AG04449 (cell line): ENCODE measurements around the gene FEM1C.
"Not testable (repeated sequence)": the region's sequence is repeated elsewhere in the genome, so short reads cannot be mapped to it uniquely, and the experiment has no call there.

Experiments
- CTCF ChIA-PET: fragments of 350-600 bp; formaldehyde crosslinking; extraction: SDS; loops from one replicate; lab custom pipeline; 2021; ENCODE audit warnings: antibody characterized with exemption; lab: Yijun Ruan, JAX
- POLR2A ChIA-PET: fragments of 400-600, 350-600 bp; formaldehyde crosslinking; extraction: SDS; loops from one replicate; lab custom pipeline; 2020; ENCODE audit warnings: antibody characterized with exemption, inconsistent platforms; lab: Yijun Ruan, JAX
- DNase-seq: peaks from one replicate; pipeline ENCODE4 v3.0.0-alpha.2; 2010; ENCODE audit warnings: low read depth, low spot score
- H3K4me3 ChIP-seq: 2 replicates; pipeline ENCODE4 v1.5.1; 2011; ENCODE audit warnings: low read depth, mild to moderate bottlenecking, control low read depth, low read length
- CTCF ChIP-seq: IDR thresholded peaks from one replicate; pipeline ENCODE4 v1.5.1; 2011; ENCODE audit warnings: mild to moderate bottlenecking, moderate library complexity, low read length, control low read depth, inconsistent platforms; ENCODE audit not compliant: insufficient read depth; ENCODE audit errors: missing control alignments

The FEM1C gene

GRCh38 chr5:115487168-115487567 is 57.4 kb downstream of the FEM1C start:
- ChIA-PET CTCF (no interaction called here), POLR2A (no interaction called here)
- no peak for DNase-seq
- no peak for TF ChIP-seq CTCF
- no peak overlapping the region for H3K4me3 ChIP-seq

GRCh38 chr5:115486728-115487127 is 57.8 kb downstream of the FEM1C start:
- TF ChIP-seq CTCF, result no peak
- ChIA-PET POLR2A (no interaction called here), CTCF (interaction anchor here (0.8 kb wide), 1 partner anchor 21 kb away, joined by 3 read pairs; no protein-coding TSS in a partner anchor)
- no peak overlapping the region for H3K4me3 ChIP-seq
- DNase-seq, result no peak

GRCh38 chr5:115484368-115484767 is 60.2 kb downstream of the FEM1C start:
- TF ChIP-seq CTCF, result no peak
- no peak for DNase-seq
- ChIA-PET POLR2A (no interaction called here), CTCF (no interaction called here)
- H3K4me3 ChIP-seq, result no peak overlapping the region

- no peak for DNase-seq
- TF ChIP-seq CTCF, result no peak
- CTCF ChIA-PET, result no interaction called here
- no peak overlapping the region for H3K4me3 ChIP-seq
- POLR2A ChIA-PET, result no interaction called here
Measured at GRCh38 chr5:115480900-115481299, 63.7 kb downstream of the FEM1C start.

GRCh38 chr5:115480271-115480670 is 64.3 kb downstream of the FEM1C start:
- ChIA-PET POLR2A (no interaction called here), CTCF (no interaction called here)
- TF ChIP-seq CTCF, result no peak
- no peak for DNase-seq
- no peak overlapping the region for H3K4me3 ChIP-seq

- CTCF ChIA-PET, H3K4me3 ChIP-seq, DNase-seq: not testable (repeated sequence)
- POLR2A ChIA-PET, result interaction anchor here (0.6 kb wide), 1 partner anchor 28 kb away, joined by 3 read pairs; no protein-coding TSS in a partner anchor
Measured at GRCh38 chr5:115479166-115479873, 65.3 kb downstream of the FEM1C start.

GRCh38 chr5:115478281-115478680 is 66.3 kb downstream of the FEM1C start:
- no peak for DNase-seq
- ChIA-PET POLR2A (no interaction called here), CTCF (interaction anchor here (1.3 to 1.4 kb wide), 2 partner anchors 10 to 13 kb away, joined by 3 to 5 read pairs; no protein-coding TSS in a partner anchor)
- TF ChIP-seq CTCF, result no peak
- no peak overlapping the region for H3K4me3 ChIP-seq
